ENCODE results near the gene ADK. TPM values are rescaled to one million over a fixed set of nuclear protein-coding genes. Genes with fewer than 3 reads are reported as not detected.
A peak's percentile ranks its signal among the peaks of the same experiment; 100 is the strongest.

ADK gene
- total and polyA plus RNA-seq, 2 of the 13 experiments (the other 11 are each of a cell fraction or from before 2014, with no cell fraction given), result 48.6 to 79.1 TPM

DNA sequence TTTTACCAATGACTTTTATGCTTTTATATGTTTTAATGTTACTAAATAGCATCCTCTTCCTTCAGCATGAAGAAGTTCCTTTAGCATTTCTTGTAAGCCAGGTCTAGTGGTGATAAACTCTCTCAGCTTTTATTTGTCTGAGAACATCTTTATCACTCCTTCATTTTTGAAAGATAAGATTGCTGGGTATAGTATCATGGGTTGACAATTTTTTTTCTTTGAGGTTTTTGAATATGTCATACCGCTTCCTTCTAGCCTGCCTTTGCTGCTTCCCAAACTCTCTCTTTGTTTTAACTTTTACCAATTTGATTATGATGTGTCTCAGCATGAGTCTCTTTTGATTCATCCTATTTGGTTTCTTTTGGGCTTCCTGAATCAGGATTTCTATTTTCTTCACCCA, 567.2 kb downstream of the ADK start (continued):
- no peak for TF ChIP-seq PTBP1 (IDR thresholded peaks at IDR 0.05; ENCODE audit: low read depth, low read length, poor library complexity, severe bottlenecking)
- TF ChIP-seq ONECUT2 (CRISPR knock-in tag; IDR thresholded peaks at IDR 0.05), result no peak
- TF ChIP-seq FOXA1 (IDR thresholded peaks at IDR 0.05), result no peak
- no peak for TF ChIP-seq FOXA1 (CRISPR knock-in tag; IDR thresholded peaks at IDR 0.05)

- ChIA-PET CTCF (ENCODE audit: low intra/inter-chr PET ratio, low total read pairs) (no interaction called here), POLR2A (no interaction called here)
- no peak overlapping the region for H3K27ac ChIP-seq (ENCODE audit: extremely low read length, insufficient read depth, low read length)
- ATAC-seq (peak; percentile 39; the same call in 2 of the 3 replicates), DNase-seq (ENCODE audit: low spot score) (peak; percentile 24), FAIRE-seq (no peak)
- H3K36me3 ChIP-seq (replicated peaks in 1 of 2; ENCODE audit: control insufficient read depth in 1 of 2, insufficient read depth in 2 of 2, low read length in 2 of 2), result no peaks in the 10 kb centered on the region
- no peaks in the 10 kb centered on the region for H3K9me3 ChIP-seq (ENCODE audit: low read length)
- no peak overlapping the region for H3K4me3 ChIP-seq (replicated peaks in 1 of 3; ENCODE audit: insufficient read depth in 1 of 3, low read depth in 2 of 3, low read length in 3 of 3)
- BruUV-seq (replicated peaks), result no TSS peak
- no peak overlapping the region for H3K4me2 ChIP-seq (ENCODE audit: low read depth, low read length)
- H3K9ac ChIP-seq (ENCODE audit: insufficient read depth, low read depth, low read length), result no peak overlapping the region
- in situ Hi-C loops (cut with HindIII; ENCODE audit: extremely low pct_ligation_motif_present, low pct_unique_long_range_greater_than_20kb) (no loop called here), intact Hi-C loops (cut with micrococcal nuclease; ENCODE audit: unreplicated experiment) (no loop called here)
- WGBS (ENCODE audit: low lambda C conversion rate), result 0% methylated on average over 1 of the region's 1 CpG
- no peaks in the 10 kb centered on the region; a peak in 1 of 5 replicates for H3K27me3 ChIP-seq (ENCODE audit: control insufficient read depth in 1 of 2, insufficient read depth in 2 of 2, low read length in 2 of 2)
- H3K79me2 ChIP-seq (ENCODE audit: insufficient read depth, low read length), result no peaks in the 10 kb centered on the region
- no peaks in the 10 kb centered on the region for H4K20me1 ChIP-seq (ENCODE audit: insufficient read depth, low read length)
- H2AFZ ChIP-seq (ENCODE audit: low read length), result no peak overlapping the region
- no peaks in the 10 kb centered on the region for H3K4me1 ChIP-seq (ENCODE audit: insufficient read depth, low read length)
- TF ChIP-seq ZC3H13 (CRISPR knock-in tag; IDR thresholded peaks at IDR 0.05) (no peak), ZNF644 (CRISPR knock-in tag; IDR thresholded peaks at IDR 0.05; ENCODE audit: low read depth) (no peak), GMEB1 (CRISPR knock-in tag; IDR thresholded peaks at IDR 0.05; ENCODE audit: borderline replicate concordance) (no peak), FIP1L1 (IDR thresholded peaks at IDR 0.05; ENCODE audit: borderline replicate concordance, insufficient read depth, low read depth, low read length) (no peak), SNAPC5 (CRISPR knock-in tag; IDR thresholded peaks at IDR 0.05; ENCODE audit: borderline replicate concordance) (no peak), RBM22 (optimal IDR thresholded peaks at IDR 0.05; ENCODE audit: low read length) (no peak), TP53 (CRISPR knock-in tag; conservative IDR thresholded peaks at IDR 0.05) (no peak), ZNF788 (CRISPR knock-in tag; IDR thresholded peaks at IDR 0.05; ENCODE audit: borderline replicate concordance) (no peak), ZNF720 (CRISPR knock-in tag; IDR thresholded peaks at IDR 0.05) (no peak)
- TF ChIP-seq, protein P1, sequence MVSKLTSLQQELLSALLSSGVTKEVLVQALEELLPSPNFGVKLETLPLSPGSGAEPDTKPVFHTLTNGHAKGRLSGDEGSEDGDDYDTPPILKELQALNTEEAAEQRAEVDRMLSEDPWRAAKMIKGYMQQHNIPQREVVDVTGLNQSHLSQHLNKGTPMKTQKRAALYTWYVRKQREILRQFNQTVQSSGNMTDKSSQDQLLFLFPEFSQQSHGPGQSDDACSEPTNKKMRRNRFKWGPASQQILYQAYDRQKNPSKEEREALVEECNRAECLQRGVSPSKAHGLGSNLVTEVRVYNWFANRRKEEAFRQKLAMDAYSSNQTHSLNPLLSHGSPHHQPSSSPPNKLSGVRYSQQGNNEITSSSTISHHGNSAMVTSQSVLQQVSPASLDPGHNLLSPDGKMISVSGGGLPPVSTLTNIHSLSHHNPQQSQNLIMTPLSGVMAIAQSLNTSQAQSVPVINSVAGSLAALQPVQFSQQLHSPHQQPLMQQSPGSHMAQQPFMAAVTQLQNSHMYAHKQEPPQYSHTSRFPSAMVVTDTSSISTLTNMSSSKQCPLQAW (CRISPR knock-in tag; IDR thresholded peaks at IDR 0.05), result no peak
- TF ChIP-seq, protein P2, sequence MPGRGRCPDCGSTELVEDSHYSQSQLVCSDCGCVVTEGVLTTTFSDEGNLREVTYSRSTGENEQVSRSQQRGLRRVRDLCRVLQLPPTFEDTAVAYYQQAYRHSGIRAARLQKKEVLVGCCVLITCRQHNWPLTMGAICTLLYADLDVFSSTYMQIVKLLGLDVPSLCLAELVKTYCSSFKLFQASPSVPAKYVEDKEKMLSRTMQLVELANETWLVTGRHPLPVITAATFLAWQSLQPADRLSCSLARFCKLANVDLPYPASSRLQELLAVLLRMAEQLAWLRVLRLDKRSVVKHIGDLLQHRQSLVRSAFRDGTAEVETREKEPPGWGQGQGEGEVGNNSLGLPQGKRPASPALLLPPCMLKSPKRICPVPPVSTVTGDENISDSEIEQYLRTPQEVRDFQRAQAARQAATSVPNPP (CRISPR knock-in tag; IDR thresholded peaks at IDR 0.05), result no peak
- TF ChIP-seq, protein P3, sequence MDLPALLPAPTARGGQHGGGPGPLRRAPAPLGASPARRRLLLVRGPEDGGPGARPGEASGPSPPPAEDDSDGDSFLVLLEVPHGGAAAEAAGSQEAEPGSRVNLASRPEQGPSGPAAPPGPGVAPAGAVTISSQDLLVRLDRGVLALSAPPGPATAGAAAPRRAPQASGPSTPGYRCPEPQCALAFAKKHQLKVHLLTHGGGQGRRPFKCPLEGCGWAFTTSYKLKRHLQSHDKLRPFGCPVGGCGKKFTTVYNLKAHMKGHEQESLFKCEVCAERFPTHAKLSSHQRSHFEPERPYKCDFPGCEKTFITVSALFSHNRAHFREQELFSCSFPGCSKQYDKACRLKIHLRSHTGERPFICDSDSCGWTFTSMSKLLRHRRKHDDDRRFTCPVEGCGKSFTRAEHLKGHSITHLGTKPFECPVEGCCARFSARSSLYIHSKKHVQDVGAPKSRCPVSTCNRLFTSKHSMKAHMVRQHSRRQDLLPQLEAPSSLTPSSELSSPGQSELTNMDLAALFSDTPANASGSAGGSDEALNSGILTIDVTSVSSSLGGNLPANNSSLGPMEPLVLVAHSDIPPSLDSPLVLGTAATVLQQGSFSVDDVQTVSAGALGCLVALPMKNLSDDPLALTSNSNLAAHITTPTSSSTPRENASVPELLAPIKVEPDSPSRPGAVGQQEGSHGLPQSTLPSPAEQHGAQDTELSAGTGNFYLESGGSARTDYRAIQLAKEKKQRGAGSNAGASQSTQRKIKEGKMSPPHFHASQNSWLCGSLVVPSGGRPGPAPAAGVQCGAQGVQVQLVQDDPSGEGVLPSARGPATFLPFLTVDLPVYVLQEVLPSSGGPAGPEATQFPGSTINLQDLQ (CRISPR knock-in tag; IDR thresholded peaks at IDR 0.05), result no peak
- TF ChIP-seq, protein P4, sequence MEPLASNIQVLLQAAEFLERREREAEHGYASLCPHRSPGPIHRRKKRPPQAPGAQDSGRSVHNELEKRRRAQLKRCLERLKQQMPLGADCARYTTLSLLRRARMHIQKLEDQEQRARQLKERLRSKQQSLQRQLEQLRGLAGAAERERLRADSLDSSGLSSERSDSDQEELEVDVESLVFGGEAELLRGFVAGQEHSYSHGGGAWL (CRISPR knock-in tag; IDR thresholded peaks at IDR 0.05), result no peak
These were observed 577.2 kb downstream of the ADK start for GRCh38 chr10:74728225-74728624.
